ENCODE results near the gene CLDN34.

DNA sequence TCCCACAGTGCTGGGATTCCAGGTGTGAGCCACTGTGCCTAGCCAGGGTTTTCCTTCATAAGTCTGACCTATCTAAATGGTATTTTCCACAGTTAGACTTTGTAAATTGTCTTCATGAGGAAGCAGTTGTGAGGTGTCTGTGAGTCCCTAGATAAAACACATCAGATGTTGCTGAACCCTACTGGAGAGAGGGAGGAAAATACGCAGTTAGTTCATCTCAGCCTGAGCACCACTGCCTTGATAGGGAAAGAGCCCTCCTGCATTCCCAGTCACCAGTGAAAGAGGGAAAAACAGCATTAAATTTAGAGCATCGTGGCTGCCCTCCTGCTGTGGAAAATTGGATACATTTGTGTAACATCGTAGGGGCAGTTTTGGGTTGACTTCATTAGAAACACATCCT, 31.7 kb upstream of the CLDN34 start:
- TF ChIP-seq, protein P1, sequence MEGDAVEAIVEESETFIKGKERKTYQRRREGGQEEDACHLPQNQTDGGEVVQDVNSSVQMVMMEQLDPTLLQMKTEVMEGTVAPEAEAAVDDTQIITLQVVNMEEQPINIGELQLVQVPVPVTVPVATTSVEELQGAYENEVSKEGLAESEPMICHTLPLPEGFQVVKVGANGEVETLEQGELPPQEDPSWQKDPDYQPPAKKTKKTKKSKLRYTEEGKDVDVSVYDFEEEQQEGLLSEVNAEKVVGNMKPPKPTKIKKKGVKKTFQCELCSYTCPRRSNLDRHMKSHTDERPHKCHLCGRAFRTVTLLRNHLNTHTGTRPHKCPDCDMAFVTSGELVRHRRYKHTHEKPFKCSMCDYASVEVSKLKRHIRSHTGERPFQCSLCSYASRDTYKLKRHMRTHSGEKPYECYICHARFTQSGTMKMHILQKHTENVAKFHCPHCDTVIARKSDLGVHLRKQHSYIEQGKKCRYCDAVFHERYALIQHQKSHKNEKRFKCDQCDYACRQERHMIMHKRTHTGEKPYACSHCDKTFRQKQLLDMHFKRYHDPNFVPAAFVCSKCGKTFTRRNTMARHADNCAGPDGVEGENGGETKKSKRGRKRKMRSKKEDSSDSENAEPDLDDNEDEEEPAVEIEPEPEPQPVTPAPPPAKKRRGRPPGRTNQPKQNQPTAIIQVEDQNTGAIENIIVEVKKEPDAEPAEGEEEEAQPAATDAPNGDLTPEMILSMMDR (IDR thresholded peaks at IDR 0.05), result no peak
- TF ChIP-seq POLR2AphosphoS5 (IDR thresholded peaks at IDR 0.05), result no peak
- no peak for TF ChIP-seq EP300 (IDR thresholded peaks at IDR 0.05)

Data from upper lobe of left lung (tissue), 4 donors.